GM19023 (cell line): ENCODE results near the gene STAM2.
A peak's percentile ranks its signal among the peaks of the same experiment; 100 is the strongest.
"Not testable (repeated sequence)": the region's sequence is repeated elsewhere in the genome, so short reads cannot be mapped to it uniquely, and the experiment has no call there.

ENCODE experiments used
- ATAC-seq: cut with Tn5 transposase; IDR thresholded peaks from one replicate; pipeline ENCODE4 v1.9.1; 2021; ENCODE audit warnings: mild to moderate bottlenecking, moderate library complexity; ENCODE audit not compliant: unreplicated experiment

Gene STAM2

GRCh38 chr2:152173831-152174230 lies 1.7 kb downstream of the STAM2 start:
- no peak for ATAC-seq

DNA sequence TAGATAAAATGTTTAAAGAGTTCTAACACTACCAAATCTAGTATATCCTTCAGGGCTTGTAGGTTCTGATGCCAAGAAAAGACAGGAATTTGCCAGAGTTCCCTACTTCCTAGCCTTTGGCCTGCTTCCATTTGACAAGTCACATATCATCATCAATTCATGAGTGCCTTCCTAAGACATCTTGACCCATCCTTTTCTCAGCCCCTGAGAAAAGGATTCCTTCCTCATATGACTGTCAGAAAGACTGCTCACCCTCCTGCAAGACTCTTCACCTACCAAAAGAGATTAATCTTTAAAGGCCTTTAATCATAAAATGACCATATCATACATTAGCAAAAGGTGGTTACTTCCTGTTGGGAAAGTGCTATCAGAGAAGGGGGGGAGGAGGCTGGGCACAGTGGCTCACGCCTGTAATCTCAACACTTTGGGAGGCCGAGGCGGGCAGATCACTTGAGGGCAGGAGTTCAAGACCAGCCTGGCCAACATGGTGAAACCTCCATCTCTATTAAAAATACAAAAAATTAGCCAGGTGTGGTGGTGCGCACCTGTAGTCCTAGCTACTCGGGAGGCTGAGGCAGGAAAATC lies 3.3 kb downstream of the STAM2 start:
- ATAC-seq, result not testable (repeated sequence)

DNA sequence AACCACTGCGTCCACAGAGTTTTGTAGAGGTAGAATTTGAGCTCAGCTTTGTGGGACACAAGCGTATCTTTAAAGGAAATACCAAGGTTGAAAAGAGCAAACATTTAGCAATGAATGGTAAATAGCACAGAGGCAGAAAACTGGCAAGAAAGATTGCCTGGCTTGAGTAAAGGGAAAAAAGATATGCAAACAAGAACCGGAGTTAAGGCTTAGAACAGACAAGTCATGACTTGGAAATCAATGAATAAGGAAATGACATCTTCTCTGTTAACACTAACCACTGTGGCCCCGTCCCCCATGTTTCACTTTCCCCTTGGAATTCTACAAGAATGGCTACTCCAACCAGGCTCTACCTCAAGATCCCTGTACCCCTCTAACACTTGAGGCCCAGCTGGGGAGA lies 3.8 kb downstream of the STAM2 start:
- ATAC-seq, result no peak

GRCh38 chr2:152169158-152169557 lies 6.4 kb downstream of the STAM2 start:
- not testable (repeated sequence) for ATAC-seq

GRCh38 chr2:152167470-152167869 lies 8.1 kb downstream of the STAM2 start:
- ATAC-seq, result not testable (repeated sequence)

DNA sequence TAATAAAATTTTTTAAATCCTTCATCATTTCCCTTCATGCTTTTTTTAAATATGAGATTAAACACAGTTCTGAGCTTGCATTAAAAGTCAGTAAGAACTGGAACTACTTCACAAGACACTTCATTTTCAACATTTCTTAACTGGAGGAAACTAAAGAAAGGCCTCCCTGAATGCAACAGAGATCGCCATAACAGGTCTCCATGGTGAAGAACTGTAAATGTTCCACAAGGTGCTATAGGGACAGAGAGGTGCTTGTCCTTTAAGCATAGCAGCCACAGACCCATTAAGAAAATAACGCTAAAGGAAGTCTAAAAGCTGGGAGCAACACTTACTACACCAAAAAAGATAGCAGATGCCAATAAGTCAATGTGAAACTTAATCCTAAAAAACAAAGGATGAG lies 8.5 kb downstream of the STAM2 start:
- ATAC-seq, result peak; percentile 26

DNA sequence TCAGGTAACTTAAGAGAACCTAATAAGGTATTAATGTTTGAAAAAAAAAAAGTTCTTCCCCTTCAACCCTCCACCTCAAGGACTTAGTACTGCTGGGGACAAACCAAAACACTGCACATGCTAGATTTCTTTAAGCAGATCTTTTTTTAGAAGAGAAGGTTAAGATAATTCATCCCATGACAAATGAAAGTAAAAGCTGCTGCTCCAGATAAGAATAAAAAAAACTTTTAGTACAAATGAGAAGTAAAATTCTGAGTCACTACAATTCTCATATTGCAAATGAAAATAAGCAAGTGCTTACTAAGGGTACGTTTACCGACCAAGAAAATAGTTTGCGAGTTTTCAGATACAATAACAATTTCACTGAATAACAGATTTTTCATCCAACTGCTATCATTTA lies 8.9 kb downstream of the STAM2 start:
- ATAC-seq, result peak; percentile 73

DNA sequence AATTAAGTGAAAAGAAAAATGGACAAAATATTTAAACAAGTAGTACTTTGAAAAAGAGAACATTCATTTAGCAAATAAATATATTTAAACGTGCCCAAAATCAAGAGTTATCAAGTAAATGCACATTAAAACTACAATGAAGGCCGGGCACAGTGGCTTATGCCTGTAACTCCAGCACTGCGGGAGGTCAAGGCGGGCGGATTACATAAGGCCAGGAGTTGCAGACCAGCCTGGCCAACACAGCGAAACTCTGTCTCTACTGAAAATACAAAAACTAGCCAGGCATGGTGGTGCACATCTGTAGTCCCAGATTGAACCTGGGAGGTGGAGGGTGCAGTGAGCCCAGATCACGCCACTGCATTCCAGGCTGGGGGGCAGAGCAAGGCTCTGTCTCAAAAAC lies 9.8 kb downstream of the STAM2 start:
- ATAC-seq, result no peak

GRCh38 chr2:152165306-152165705 lies 10.3 kb downstream of the STAM2 start:
- ATAC-seq, result no peak

- not testable (repeated sequence) for ATAC-seq
These were observed 11.9 kb downstream of the STAM2 start for GRCh38 chr2:152163669-152164068.

GRCh38 chr2:152162141-152162540 lies 13.4 kb downstream of the STAM2 start:
- no peak for ATAC-seq

DNA sequence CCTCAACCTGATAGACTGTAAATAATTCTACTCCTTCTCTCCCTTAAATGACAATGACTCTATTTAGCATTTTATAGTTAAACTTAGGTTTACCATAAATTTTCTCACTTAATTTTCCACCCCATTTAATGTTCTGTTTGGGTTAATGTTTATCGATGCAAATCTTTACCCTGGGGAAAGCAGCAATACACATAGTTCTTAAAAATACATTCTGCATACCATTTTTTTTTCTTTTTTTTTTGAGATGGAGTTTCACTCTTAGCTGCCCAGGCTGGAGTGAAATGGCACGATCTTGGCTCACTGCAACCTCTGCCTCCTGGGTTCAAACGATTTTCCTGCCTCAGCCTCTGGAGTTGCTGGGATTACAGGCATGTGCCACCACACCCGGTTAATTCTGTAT lies 14.0 kb downstream of the STAM2 start:
- no peak for ATAC-seq

- not testable (repeated sequence) for ATAC-seq
These were observed 15.2 kb downstream of the STAM2 start for GRCh38 chr2:152160378-152160777.

DNA sequence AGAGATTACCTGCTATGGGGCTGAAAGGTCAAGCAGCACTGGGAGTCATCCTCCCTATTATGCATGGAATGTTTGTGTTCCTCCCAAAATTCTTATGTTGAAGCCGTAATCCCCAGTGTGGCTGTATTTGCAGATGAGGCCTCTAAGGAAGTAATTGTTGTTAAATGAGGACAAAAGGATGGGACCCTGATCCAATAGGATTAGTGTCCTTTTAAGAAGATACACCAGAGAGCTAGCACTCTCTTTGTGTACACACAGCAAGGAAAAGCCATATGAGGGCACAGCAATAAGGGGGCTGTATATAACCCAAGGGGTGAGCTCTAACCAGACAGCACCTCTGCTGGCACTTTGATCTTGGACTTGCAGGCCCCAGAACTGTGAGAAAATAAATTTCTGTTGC lies 18.3 kb downstream of the STAM2 start:
- no peak for ATAC-seq

GRCh38 chr2:152155209-152155608 lies 20.4 kb downstream of the STAM2 start:
- no peak for ATAC-seq

GRCh38 chr2:152154462-152154861 lies 21.1 kb downstream of the STAM2 start:
- ATAC-seq, result no peak

DNA sequence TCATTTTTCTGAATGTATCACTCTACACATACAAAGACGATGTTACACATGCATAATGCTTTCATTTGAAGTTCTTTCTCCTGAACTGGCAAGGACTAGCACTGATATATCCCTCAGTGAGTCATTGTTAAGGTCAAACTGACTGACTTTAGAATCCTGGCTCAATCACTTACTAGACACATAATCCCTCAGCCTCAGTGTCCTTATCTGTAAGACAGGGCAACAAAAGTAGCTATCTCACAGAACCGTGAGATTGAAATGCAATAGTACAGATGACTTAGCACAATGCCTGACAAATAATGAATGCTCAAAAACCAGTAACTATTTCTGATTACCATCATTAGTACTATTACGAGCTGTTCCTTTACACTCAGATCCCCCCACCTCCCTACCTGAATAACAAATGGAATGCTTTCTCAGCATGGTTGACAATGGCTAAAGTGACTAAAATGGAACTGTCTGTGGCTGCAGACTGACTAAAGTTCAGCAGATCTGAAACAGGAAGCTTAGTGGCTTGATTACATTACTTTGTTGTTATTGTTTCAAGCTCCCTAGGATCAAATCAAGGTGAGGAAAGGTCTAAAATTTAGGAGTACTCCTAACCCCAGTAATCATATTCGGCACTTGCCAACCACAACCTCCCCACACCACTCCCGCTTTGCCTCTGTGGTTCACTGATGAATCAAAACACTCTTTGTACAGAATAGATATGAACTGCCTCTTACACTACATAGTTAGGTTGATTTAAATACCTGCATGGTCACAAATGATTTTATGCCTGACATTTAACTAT lies 40.9 kb downstream of the STAM2 start:
- ATAC-seq, result peak; percentile 79

- ATAC-seq, result no peak
These were observed 43.3 kb downstream of the STAM2 start for GRCh38 chr2:152132306-152132705.

GRCh38 chr2:152127628-152128027 lies 47.9 kb downstream of the STAM2 start:
- ATAC-seq, result no peak

- no peak for ATAC-seq
These were observed 48.9 kb downstream of the STAM2 start for GRCh38 chr2:152126664-152127063.

- no peak for ATAC-seq
These were observed 53.4 kb downstream of the STAM2 start for GRCh38 chr2:152122161-152122560.

- ATAC-seq, result no peak
These were observed 55.1 kb downstream of the STAM2 start for GRCh38 chr2:152120430-152120829.

GRCh38 chr2:152115952-152116351 lies 59.6 kb downstream of the STAM2 start:
- no peak for ATAC-seq
